IPS-18c (cell line): ENCODE results near the gene FGFRL1.

Experiments used
- H3K4me3 ChIP-seq: 2 replicates; pipeline ENCODE4 v1.7.0; 2013; ENCODE audit warnings: low read depth, mild to moderate bottlenecking, low read length, moderate library complexity; ENCODE audit not compliant: insufficient read depth
- H3K9me3 ChIP-seq: one replicate; pipeline ENCODE4 v1.6.1; 2013; ENCODE audit warnings: mild to moderate bottlenecking, low read length, moderate library complexity; ENCODE audit not compliant: control insufficient read depth, insufficient read depth

The FGFRL1 gene

DNA sequence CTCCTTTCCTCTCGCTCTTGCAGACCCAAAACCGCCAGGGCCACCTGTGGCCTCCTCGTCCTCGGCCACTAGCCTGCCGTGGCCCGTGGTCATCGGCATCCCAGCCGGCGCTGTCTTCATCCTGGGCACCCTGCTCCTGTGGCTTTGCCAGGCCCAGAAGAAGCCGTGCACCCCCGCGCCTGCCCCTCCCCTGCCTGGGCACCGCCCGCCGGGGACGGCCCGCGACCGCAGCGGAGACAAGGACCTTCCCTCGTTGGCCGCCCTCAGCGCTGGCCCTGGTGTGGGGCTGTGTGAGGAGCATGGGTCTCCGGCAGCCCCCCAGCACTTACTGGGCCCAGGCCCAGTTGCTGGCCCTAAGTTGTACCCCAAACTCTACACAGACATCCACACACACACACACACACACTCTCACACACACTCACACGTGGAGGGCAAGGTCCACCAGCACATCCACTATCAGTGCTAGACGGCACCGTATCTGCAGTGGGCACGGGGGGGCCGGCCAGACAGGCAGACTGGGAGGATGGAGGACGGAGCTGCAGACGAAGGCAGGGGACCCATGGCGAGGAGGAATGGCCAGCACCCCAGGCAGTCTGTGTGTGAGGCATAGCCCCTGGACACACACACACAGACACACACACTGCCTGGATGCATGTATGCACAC lies 13.6 kb downstream of the FGFRL1 start:
- Histone ChIP-seq H3K4me3 (no peak overlapping the region), H3K9me3 (no peaks in the 10 kb centered on the region)

DNA sequence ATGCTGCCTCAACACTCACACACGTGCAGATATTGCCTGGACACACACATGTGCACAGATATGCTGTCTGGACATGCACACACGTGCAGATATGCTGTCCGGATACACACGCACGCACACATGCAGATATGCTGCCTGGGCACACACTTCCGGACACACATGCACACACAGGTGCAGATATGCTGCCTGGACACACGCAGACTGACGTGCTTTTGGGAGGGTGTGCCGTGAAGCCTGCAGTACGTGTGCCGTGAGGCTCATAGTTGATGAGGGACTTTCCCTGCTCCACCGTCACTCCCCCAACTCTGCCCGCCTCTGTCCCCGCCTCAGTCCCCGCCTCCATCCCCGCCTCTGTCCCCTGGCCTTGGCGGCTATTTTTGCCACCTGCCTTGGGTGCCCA lies 14.7 kb downstream of the FGFRL1 start:
- no peaks in the 10 kb centered on the region for H3K9me3 ChIP-seq
- H3K4me3 ChIP-seq = no peak overlapping the region

DNA sequence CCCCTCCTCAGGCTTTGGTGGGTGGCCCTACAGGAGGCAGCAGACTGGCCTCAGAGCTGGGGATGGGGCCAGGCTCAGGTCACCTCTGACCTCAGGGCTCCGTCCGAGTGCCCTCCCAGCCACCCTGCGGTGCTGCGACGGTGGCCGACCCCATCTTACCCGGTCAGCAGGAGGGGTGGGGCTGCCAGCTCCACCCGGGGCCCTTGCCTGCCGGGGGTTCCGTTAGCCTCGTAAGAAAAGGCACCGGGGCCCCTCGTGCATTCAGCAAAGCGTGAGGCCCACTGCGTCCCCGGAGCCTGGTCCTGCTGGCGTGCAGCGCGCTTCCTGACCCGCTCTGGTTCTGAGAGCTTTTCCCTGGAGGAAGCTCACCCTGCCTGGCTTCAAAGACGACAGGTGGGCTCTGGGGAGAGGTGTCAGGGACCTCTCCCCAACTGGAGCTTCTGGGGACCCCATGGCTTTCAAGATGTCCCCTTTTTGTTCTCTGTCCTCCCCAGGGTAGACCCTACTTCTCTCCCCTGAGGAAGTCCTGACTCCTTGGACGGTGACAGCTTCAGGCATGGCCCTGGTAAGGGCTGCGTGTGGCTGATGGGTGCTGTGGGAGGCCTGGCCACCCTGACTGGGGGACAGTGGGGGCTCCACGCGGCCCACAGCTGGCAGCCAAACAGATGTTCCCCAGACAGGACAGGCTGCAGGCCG lies 15.9 kb downstream of the FGFRL1 start:
- no peak overlapping the region for H3K4me3 ChIP-seq
- H3K9me3 ChIP-seq = no peaks in the 10 kb centered on the region

DNA sequence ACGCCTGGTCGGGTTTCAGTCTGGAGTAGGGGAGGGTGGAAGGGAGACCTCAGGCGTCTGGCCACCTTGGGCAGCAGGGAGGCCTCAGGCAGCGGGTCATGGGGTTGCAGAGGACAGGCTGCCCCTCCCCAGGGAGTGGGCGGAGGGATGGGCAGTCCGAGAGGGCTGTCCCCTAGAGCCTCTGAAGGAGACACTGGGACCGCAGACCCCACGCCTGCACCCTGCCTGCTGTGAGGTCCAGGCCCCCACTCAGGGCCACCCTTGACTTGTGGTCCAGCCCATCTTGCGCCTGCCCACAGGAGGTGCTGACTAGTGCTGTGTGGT lies 16.5 kb downstream of the FGFRL1 start:
- H3K4me3 ChIP-seq = no peak overlapping the region
- no peaks in the 10 kb centered on the region for H3K9me3 ChIP-seq

DNA sequence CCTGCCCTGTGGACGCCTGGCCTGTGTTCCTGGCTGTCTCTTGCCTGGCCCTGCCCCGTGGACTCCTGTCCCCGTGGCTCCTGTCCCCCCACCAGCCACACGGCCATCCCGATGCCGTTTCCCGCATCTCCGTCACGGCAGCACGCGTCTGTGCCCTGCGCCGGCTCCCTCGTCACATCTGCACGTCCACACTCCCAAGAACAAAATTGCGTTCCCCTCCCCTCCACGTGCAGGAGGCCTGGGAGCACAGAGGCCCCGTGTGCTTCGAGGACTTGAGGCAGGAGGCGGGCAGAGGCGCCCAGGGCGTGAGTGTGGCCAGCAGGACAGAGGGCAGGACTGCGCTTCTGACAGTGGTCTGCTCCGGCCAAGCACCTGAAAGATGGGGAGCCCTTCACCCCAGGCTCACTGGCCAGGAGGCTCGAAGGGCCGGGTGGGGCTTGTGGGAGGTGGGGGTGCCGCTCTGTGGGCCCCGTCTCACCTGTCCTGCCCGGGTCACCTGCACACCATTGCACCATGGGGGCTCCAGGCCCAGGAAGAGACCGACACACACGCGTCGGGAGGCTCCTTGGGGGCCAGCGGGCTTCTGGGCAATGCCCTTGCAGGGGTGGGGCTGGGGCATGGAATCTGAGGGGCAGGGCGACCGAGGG lies 17.3 kb downstream of the FGFRL1 start:
- Histone ChIP-seq H3K4me3 (no peak overlapping the region), H3K9me3 (no peaks in the 10 kb centered on the region)

DNA sequence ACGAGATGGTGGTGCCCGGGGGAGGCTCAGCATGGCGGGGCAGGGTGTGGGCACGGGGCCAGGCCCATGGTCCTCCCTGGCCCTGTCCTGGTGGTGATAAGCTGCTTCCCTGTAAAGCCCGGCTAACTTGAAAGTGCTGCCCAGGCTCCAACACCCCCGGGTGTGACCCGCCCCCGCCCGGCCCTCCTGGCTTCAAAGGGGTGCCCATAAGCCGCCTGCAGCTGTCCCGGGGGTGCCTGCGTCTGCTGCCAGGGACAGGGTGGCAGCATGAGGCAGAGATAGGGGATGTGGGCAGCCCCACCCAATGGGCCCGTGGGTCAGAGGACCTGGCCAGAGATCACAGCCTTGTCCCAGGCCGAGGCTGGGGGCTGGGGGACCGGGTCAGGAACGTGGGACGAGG lies 18.1 kb downstream of the FGFRL1 start:
- H3K9me3 ChIP-seq = no peaks in the 10 kb centered on the region

DNA sequence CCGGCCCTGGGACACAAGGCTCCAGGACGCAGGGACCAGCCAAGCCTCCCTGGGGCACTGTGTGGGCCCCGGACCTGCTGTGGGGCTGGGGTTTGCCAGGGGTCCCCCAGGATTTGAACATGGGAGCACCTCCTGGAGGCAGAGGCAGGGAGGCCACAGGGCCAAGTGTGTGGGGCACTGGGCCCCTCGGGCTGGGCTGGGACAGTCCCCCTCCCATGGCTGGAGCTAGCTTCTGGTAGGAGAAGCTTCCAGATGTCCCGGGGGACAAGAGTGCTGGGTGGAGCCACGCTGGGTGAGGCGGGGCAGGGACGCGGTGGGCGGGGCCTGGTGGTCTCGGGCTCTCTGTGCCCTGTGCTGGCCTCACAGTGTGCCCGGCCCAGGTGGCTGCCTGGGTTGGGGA lies 18.6 kb downstream of the FGFRL1 start:
- Histone ChIP-seq H3K4me3 (no peak overlapping the region), H3K9me3 (no peaks in the 10 kb centered on the region)

More for the DNA sequence above, 18.1 kb downstream of the FGFRL1 start:
- H3K4me3 ChIP-seq = no peak overlapping the region

DNA sequence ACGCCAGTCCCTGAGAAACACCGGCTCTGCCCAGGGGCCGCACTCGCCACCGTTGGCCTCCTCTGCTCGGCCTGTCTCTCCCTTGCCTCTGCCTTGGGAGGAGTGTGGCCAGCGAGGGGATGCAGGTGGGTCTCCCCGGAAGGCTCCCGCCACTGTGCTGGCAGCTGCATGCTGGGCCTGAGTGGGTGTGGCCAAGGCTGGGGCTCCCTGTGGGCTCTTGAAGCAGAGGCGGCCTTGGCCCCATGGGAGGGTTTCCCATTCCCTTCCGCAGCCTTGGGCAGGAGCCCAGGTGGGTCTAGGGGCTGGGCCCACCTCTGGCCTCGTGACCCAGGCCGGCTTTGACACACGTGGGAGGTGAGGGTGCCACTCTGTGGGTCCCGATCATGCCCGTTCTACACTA lies 19.1 kb downstream of the FGFRL1 start:
- Histone ChIP-seq H3K9me3 (no peaks in the 10 kb centered on the region), H3K4me3 (no peak overlapping the region)

DNA sequence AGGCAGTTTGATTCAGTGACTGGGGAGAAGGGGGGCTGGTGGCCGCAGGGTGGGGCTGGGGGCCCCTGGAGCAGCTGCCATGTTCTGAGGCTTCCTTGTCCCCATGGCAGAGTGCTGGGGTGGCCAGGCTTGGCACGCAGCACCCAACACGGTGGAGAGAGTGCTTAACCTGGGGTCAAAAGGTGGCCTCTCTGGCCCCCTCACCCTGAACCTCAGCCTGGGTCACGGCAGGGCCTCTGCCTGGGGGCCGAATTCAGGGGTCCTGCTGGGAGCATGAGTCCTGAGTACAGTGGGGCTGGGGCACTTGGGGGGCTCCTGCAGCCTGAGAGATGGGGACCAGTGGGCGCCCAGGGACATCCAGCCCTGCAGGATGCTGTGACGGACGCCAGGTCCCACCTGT lies 19.9 kb downstream of the FGFRL1 start:
- Histone ChIP-seq H3K4me3 (no peak overlapping the region), H3K9me3 (no peaks in the 10 kb centered on the region)

DNA sequence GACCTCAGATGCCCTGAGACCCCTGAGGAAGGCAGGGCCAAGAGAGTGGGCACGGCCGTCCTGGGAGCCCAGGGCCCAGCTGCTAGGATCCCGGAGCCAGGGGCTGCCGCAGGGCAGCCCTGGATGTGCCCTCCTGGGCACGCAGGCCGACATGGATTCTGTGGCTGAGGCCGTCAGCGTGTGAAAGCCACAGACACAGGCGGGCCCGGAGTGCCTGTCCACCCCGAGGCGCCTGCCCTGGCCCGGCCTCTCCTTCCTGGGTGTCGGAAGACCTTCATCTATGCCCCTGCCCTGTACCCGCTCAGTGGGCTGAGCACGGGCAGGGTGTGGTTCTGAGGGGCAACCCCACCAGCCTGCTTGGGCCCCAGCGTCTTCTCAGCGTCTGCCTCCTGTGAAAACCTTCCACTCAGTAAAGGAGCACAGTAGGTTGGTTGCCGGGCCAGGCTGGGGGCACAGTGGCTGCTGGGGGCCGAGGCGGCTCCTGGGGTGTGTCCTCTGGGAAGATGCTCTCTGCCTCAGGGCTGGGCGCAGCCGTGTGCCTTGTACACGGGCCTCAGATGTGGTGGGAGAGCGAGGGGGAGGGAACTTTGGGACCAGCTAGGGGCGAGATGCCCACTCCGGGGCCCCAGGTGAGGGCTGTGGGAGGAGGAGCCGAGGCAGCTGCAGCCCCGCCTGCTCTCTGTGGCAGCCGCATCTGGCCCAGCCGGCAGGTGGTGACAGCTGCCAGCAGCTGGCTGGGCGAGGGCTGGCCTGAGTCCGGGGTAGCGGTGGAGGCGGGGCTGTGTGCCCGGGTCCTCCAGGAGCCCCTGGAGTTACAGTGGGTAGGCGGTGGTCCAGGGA lies 20.8 kb downstream of the FGFRL1 start:
- no peaks in the 10 kb centered on the region for H3K9me3 ChIP-seq
- no peak overlapping the region for H3K4me3 ChIP-seq

DNA sequence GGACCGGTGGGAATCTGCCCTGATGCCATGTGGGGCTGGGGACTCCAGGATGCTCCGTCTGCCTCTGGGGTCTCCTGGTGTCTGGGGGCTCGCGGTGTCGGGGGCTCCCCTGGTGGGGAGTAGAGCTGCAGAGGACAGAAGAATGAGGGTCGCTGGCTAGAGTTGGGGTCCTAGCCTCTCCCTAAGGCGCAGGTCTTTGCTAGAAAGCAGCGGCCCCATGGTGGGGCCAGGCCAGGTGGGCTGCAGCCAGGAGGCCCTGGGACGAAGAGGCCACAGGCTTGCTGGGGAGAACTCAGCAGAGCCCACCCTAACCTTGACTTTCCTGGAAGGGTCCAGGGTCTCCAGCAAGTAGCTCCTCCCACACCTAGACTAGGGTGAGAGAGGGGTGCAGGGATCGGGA lies 21.4 kb downstream of the FGFRL1 start:
- no peak overlapping the region for H3K4me3 ChIP-seq

DNA sequence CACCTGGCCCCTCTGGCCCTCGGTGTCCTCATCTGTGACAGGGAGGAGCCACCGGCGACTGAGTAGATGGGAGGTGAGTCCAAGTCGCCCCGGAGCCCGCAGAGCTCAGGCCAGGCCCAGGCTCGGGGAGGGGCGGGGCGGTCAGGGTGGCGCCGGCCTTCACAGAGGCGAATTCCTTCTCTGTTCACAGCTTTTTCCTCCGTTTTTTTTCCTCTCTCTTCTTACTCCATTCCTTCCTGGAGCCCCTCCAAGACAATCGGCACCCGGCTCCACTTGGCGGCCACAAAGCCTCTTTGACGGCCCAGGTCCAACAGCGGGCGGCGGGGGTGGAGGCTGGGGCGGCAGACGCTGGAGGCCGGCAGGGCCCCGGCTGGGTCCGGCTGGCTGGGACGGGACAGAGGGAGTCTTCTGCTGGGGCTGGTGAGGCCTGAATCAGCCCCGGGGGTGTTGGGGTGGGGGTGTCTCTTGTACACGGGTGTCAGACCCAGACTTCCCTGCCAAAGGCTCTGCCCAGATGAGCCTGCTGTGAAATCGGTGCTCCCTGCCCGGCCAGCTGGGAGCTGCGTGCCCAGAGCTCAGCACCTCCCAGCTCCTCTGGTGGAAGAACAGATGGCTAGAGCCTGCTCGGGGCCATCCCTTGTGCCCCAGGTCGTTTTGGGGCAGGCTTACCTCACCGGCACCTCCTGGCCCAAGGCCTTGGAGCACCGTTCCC lies 22.6 kb downstream of the FGFRL1 start:
- H3K4me3 ChIP-seq = no peak overlapping the region

More for the DNA sequence above, 21.4 kb downstream of the FGFRL1 start:
- no peaks in the 10 kb centered on the region for H3K9me3 ChIP-seq

DNA sequence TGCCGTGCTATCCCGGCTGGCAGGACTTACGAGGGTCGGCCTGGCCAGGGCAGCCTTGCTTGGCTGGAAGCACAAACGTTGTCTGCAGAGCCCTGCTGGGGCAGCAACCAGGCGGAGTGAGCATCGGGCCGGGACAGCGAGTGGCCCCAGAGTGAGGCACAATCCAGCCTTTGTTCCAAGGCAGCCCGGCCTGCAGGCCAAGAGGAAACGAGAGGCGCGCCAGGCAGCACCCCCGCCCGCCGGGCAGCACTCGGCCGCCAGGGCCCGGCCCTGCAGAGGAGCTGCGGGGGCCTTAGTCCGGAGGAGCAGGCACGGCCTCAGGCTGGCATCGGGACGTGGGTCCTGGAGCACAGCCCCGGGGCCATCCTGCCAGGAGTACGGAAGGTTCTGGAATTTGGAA lies 24.1 kb downstream of the FGFRL1 start:
- Histone ChIP-seq H3K9me3 (no peaks in the 10 kb centered on the region), H3K4me3 (no peak overlapping the region)

More for the DNA sequence above, 22.6 kb downstream of the FGFRL1 start:
- no peaks in the 10 kb centered on the region for H3K9me3 ChIP-seq

DNA sequence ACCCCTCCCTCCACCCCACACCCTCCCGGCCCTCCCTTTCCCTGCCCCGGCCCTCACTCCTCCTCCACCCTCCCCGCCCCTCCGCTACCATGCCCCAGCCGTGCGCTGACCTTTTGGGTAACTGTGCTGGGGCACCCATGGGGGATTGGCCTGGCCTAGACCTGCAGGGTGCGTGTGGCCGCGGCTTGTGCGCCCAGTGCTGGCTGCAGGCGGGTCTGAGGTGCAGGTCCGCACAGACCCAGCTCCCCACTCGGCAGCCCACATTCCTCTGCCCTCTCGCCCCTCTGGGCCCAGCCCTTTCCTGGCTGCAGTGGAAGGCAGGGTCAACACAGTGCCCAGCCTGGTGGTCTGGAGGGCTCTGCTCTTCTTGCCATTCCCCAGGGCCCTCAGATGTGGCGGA lies 24.7 kb downstream of the FGFRL1 start:
- H3K9me3 ChIP-seq = no peaks in the 10 kb centered on the region

DNA sequence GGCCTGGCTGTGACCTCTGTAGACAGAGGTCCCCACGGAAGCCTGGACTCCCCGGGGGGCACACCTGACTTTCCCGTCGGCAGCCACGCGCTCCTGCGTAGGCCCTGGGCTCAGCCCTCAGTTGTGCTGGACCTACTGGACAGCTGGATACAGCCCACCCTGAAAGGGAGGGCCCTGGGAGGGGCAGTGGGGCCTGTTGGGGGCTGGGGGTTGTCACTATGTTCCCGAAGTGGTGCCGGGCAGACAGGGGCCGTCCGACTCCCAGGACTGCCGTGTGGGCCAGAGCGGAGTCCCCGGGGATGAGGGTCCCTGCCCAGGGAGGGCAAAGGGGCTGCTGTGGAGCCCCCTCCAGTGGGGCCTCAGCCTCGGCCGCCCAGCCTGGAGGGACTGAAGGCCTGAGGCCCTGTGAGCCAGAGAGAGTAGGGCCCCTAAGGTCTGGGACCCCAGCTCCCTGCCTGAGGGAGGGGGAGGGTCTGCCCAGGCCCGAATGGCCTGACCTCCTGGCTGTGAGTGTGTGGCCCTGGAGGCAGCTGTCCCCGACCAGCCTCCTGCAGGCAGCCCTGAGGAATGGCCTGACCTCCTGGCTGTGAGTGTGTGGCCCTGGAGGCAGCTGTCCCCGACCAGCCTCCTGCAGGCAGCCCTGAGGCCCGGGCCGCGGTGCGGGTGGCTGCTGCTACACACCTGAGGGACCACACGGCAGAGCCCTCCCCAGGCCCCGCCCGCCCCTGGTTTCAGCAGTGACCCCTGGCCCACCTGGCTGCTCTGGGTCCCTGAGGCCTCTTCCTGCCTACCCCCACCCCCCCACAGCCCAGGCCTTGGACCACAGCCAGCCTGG lies 25.8 kb downstream of the FGFRL1 start:
- no peaks in the 10 kb centered on the region for H3K9me3 ChIP-seq
- no peak overlapping the region for H3K4me3 ChIP-seq

More for the DNA sequence above, 24.7 kb downstream of the FGFRL1 start:
- H3K4me3 ChIP-seq = no peak overlapping the region

DNA sequence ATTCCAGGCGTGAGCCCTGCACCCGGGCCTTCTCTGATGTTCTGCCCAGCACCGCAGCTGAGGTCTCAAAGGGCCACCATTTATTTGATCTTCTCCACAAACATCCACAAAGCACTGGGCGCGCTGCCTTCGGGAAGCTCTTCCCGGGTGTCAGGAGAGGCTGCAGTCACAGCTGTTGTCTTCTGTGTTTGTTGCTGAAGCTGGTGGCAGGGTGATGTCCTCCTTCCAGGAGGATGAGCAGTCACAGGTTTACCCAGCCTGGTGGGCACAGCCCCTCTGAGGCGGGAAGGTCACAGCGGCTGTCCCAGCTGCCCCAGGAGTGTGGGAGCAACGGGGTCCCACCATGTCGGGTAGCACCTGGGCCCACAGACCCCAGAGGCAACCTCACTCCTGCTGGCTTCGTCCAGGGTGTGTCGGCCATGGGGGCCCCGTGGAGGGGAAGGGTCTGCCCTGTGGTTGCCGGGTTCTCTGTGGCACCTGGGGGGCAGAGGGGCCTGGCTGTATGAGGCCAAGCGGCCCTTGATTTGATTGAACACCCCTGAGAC lies 27.6 kb downstream of the FGFRL1 start:
- no peak overlapping the region for H3K4me3 ChIP-seq
- H3K9me3 ChIP-seq = no peaks in the 10 kb centered on the region
